NCI-H345 treated with DMSO at 0.1 percent for 48 hours (cell line): ENCODE results near the gene PTPN2.

ENCODE experiments used
- DNase-seq: peaks from one replicate; lab custom pipeline; 2025; ENCODE audit not compliant: unreplicated experiment; lab: John Stamatoyannopoulos, UW

The PTPN2 gene

GRCh38 chr18:12750076-12750714 lies 133.8 kb downstream of the PTPN2 start:
- no peak for DNase-seq

- no peak for DNase-seq
These were observed 134.9 kb downstream of the PTPN2 start for GRCh38 chr18:12749121-12749520.

GRCh38 chr18:12748671-12749070 lies 135.4 kb downstream of the PTPN2 start:
- no peak for DNase-seq

- DNase-seq: no peak
These were observed 136.3 kb downstream of the PTPN2 start for GRCh38 chr18:12747530-12748315.

GRCh38 chr18:12745095-12745795 lies 138.8 kb downstream of the PTPN2 start:
- no peak for DNase-seq

- peak; percentile 10 for DNase-seq
These were observed 139.9 kb downstream of the PTPN2 start for GRCh38 chr18:12744103-12744502.

- DNase-seq: no peak
These were observed 141.6 kb downstream of the PTPN2 start for GRCh38 chr18:12742453-12742852.
